T-helper 1 cell (primary cell): ENCODE measurements around the gene CPB2.

Experiments
- DNase-seq, 5 donors: peaks; one replicate each; pipeline ENCODE4 v3.0.0-alpha.2; 2012 to 2020

Gene CPB2

GRCh38 chr13:46097015-46097414 lies 7.8 kb downstream of the CPB2 start:
- DNase-seq, result no peak

GRCh38 chr13:46094478-46094877 lies 10.4 kb downstream of the CPB2 start:
- no peak for DNase-seq

- DNase-seq, result no peak
Measured at GRCh38 chr13:46088821-46089562, 15.8 kb downstream of the CPB2 start.

DNA sequence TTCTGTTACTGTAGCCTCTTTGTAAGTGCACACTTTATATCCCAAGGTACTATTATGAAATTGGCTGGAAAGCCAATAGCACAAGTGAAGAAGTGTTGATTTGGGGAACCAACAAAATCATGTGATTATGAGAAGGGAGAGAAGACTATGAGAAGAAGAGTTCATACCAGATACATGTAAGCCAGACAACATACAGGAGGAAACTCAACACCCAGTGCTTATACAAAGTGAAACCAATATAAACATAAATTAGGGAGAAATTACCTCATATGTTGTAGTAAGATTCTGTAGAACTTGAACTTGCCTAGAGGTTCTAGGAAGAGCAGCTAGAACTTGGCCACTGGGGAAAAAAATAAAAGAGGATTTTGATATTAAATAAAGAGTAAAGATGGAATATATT lies 17.4 kb downstream of the CPB2 start:
- DNase-seq, result no peak

DNA sequence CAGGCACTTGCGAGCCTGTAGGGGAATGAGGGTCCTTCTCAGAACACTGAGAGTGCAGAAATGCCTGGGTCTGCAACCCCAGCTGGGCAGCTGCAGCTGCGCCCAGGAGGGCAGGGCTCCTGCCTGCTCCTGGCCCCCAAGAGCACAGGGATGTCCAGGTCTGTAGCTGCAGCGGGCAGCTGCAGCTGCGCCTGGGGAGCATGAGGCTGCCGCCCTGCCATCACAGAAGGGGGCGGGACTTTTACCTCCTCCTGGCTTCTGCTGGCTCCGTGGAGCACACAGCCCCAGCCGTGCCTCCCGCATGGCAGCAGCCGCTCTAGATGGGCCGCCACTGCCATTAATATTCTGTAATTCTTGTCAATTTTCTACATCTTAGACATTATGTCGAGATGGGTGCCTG lies 17.8 kb downstream of the CPB2 start:
- DNase-seq, result no peak

GRCh38 chr13:46086421-46086922 lies 18.4 kb downstream of the CPB2 start:
- no peak for DNase-seq

DNA sequence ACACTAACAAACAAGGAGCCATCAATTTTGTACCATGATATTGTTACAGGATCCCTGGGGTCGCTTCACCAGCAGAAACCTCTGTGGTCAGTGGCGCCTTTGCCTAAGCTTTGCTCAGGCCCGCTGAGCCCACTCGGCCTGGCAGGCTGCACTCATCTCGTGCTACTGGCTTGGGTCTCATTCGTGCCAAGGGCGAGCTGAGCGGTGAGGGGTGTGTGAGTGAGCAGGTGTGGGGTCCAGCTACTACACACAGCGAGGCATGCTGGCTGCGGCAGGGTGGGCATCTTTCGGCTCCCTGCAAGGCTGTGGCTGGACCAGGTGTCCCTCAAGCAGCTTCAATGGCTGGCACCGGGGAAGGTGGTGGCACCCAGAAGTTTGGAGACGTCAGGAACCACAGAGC lies 19.1 kb downstream of the CPB2 start:
- no peak for DNase-seq

- DNase-seq, result no peak
Measured at GRCh38 chr13:46082324-46082723, 22.5 kb downstream of the CPB2 start.

- DNase-seq, result no peak
Measured at GRCh38 chr13:46079770-46080169, 25.1 kb downstream of the CPB2 start.

DNA sequence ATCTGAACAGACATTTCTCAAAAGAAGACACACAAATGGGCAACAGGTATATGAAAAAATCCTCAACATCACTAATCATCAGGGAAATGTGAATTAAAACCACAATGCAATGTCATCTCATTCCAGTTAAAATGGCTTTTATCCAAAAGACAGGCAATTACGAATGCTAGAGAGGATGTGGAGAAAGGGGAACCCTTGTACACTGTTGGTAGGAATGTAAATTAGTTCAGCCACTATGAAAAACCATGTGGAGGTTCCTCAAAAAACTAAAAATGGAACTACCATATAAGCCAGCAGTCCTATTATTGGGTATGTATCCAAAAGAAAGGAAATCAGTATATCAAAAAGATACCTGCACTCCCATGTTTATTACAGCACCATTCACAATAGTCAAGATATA lies 27.6 kb downstream of the CPB2 start:
- DNase-seq, result no peak

DNA sequence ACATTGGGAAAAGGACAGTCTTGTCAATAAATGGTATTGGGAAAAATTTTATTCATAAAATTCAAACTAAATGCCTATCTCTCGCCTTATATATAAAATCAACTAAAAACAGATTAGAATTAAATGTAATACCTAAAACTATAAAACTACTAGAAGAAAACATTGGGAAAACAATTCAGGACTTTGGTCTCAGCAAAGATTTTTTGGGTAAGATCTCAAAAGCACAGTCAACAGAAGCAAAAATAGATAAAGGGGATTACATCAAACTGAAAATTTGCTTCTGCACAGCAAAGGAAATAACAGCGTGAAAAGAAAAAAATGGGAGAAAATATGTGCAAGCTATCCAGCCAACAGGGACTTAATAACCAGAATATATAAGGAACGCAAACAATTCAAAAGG lies 28.0 kb downstream of the CPB2 start:
- no peak for DNase-seq

GRCh38 chr13:46075811-46076210 lies 29.0 kb downstream of the CPB2 start:
- no peak for DNase-seq

- no peak for DNase-seq
Measured at GRCh38 chr13:46071590-46072249, 33.1 kb downstream of the CPB2 start.

GRCh38 chr13:46063292-46063691 lies 41.5 kb downstream of the CPB2 start:
- DNase-seq, result no peak

DNA sequence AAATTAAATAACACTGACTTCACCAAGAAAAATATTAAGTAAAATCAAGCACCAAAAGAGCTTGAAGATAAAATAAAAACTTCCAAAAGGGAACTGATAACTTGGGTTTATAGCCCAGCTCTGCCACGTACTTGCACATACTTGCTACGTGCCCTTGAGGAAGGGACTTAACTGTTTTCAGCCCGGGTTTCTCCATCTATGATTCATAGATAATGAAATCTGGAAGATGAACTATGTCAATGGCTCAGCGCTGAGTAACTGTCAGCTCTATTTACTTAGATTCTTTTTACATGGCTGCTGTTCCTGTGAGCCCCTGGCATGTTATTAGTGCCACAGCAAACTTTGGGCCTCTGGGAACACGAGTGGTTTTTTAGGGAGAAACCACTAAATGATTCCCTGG lies 42.6 kb downstream of the CPB2 start:
- DNase-seq, result no peak

DNA sequence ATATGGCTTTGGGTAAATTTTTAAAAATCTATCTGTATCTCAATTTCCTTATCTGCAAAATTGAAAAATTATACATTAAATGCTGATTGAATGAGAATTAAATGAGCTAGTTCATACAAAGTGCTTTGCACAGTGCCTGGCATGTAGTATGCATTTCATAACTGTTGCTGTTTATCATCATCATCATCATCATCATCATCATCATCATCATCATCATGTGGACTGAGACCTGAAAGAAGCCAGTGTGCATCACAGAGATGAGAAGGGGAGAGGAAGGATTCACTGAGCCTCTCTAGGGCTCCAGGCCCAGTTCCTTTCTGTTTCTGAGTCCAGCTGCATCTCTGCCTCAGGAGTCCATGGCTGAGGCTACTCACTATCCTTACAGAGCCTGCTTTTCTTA lies 45.4 kb downstream of the CPB2 start:
- DNase-seq, result no peak

DNA sequence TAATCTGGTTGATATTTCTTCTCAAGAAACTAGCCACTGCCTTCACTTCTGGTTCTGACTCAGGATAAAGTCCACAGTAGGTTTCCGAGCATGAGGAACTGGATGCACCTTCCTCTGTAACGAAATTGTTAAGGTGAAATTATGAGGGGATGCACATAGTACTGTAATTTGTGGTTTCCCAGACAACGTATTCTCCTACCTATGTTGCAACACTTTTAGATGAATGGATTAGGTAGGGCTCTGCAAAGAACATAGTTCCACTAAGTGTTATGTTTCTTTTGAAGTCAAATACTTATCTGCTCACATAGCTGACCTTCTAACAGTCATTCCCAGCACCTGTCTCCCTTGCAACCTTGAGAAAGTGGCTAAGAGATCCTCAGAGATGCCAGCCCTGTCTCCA lies 46.6 kb downstream of the CPB2 start:
- DNase-seq, result no peak

- no peak for DNase-seq
Measured at GRCh38 chr13:46057256-46058015, 47.4 kb downstream of the CPB2 start.

- DNase-seq, result no peak
Measured at GRCh38 chr13:46053162-46054012, 51.4 kb downstream of the CPB2 start.

GRCh38 chr13:46052319-46053161 lies 52.3 kb downstream of the CPB2 start, which contains the start of gene ZC3H13:
ZC3H13 (minus strand) TSS chr13:46052746; CDS start chr13:46045507, 7,239 bp downstream.
- DNase-seq, result peak; percentile 83 to 95 (median 91)

DNA sequence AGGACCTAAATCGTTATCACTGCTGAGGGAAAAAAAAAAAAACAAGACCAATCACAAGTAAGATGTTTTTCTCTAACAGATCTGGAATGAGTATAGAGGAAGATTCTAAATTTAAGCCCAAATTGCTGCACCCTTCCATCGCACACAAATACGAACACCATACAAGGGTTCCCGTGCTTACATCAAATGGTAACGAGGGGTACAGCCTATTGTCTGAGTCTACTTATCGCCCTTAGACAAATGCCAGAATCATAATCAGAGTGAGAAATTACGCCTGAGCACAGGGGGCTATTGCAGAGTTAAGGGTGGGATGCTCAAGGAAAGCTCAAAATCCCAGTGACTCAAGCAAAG lies 52.9 kb downstream of the CPB2 start:
- no peak for DNase-seq

GRCh38 chr13:46050771-46051170 lies 54.1 kb downstream of the CPB2 start:
- DNase-seq, result no peak
